GM18858 (cell line): ENCODE data around the gene ZNF275.
"Not testable (repeated sequence)": the region's sequence is repeated elsewhere in the genome, so short reads cannot be mapped to it uniquely, and the experiment has no call there.

Experiments used
- ATAC-seq: cut with Tn5 transposase; IDR thresholded peaks from one replicate; pipeline ENCODE4 v1.9.1; 2021; ENCODE audit not compliant: unreplicated experiment

ZNF275 gene

GRCh38 chrX:153333821-153334653 lies at the start of gene ZNF275:
ZNF275 (plus strand) TSS chrX:153334153; CDS start chrX:153336680, 2,527 bp downstream.
- ATAC-seq = peak; percentile 59

- ATAC-seq = not testable (repeated sequence)
Observed at GRCh38 chrX:153285678-153286077, 48.3 kb upstream of the ZNF275 start.

GRCh38 chrX:153288807-153289206 lies 45.1 kb upstream of the ZNF275 start:
- not testable (repeated sequence) for ATAC-seq

GRCh38 chrX:153293485-153294071 lies 40.4 kb upstream of the ZNF275 start:
- ATAC-seq = not testable (repeated sequence)

GRCh38 chrX:153297376-153297775 lies 36.6 kb upstream of the ZNF275 start:
- no peak for ATAC-seq

- ATAC-seq = no peak
Observed at GRCh38 chrX:153299855-153300254, 34.1 kb upstream of the ZNF275 start.

GRCh38 chrX:153301746-153302145 lies 32.2 kb upstream of the ZNF275 start:
- no peak for ATAC-seq

GRCh38 chrX:153302796-153303195 lies 31.2 kb upstream of the ZNF275 start:
- ATAC-seq = no peak

GRCh38 chrX:153303276-153304262 lies 30.4 kb upstream of the ZNF275 start:
- no peak for ATAC-seq

GRCh38 chrX:153304988-153305736 lies 28.8 kb upstream of the ZNF275 start:
- no peak for ATAC-seq

- no peak for ATAC-seq
Observed at GRCh38 chrX:153305972-153306371, 28.0 kb upstream of the ZNF275 start.

- no peak for ATAC-seq
Observed at GRCh38 chrX:153306527-153307115, 27.3 kb upstream of the ZNF275 start.

GRCh38 chrX:153307276-153308178 lies 26.4 kb upstream of the ZNF275 start:
- no peak for ATAC-seq

- ATAC-seq = no peak
Observed at GRCh38 chrX:153310901-153311300, 23.1 kb upstream of the ZNF275 start.

- no peak for ATAC-seq
Observed at GRCh38 chrX:153312041-153312440, 21.9 kb upstream of the ZNF275 start.

GRCh38 chrX:153312842-153313241 lies 21.1 kb upstream of the ZNF275 start:
- no peak for ATAC-seq

- no peak for ATAC-seq
Observed at GRCh38 chrX:153317306-153317705, 16.6 kb upstream of the ZNF275 start.

GRCh38 chrX:153317996-153318722 lies 15.8 kb upstream of the ZNF275 start:
- ATAC-seq = no peak
